ENCODE measurements around the gene HOGA1.

DNA sequence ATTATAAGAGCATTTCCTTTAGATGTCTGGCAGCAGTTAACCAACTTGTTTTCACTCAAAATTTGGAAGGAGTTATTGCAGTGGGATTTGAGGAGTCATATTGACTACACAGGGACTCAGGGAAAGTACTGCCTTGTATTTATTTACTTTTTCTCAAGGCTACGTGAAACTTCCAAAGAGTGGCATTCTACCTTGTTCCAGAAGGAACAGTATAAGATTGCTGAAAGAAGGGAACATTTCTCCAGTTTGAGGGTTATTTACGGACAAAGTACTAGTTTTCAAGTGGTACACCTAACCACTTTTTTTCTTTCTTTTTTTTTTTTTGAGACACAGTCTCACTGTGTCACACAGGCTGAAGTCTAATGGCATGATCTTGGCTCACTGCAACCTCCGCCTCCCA lies 44.0 kb downstream of the HOGA1 start:
- TF ChIP-seq, protein P1, sequence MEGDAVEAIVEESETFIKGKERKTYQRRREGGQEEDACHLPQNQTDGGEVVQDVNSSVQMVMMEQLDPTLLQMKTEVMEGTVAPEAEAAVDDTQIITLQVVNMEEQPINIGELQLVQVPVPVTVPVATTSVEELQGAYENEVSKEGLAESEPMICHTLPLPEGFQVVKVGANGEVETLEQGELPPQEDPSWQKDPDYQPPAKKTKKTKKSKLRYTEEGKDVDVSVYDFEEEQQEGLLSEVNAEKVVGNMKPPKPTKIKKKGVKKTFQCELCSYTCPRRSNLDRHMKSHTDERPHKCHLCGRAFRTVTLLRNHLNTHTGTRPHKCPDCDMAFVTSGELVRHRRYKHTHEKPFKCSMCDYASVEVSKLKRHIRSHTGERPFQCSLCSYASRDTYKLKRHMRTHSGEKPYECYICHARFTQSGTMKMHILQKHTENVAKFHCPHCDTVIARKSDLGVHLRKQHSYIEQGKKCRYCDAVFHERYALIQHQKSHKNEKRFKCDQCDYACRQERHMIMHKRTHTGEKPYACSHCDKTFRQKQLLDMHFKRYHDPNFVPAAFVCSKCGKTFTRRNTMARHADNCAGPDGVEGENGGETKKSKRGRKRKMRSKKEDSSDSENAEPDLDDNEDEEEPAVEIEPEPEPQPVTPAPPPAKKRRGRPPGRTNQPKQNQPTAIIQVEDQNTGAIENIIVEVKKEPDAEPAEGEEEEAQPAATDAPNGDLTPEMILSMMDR (conservative IDR thresholded peaks at IDR 0.05) = no peak
- no peak for TF ChIP-seq EZH2 (IDR thresholded peaks at IDR 0.05; ENCODE audit: low read depth)

All from PC-9 (cell line).